A549 (cell line): ENCODE measurements around the gene PAGE4.

Experiments used
- EP300 ChIP-seq, 2 experiments: fragments of >200 bp; sonication (Bioruptor Twin); formaldehyde crosslinking; IDR thresholded peaks; 2 replicates in 1 of 2; 3 replicates in 1 of 2; pipeline ENCODE4 v1.6.1; 2016 to 2017
- POLR2A ChIP-seq: IDR thresholded peaks from 2 replicates; pipeline ENCODE4 v1.6.1; 2012; ENCODE audit warnings: mild to moderate bottlenecking, low read length
- TF ChIP-seq, protein P1 (sequence below): fragments of >200 bp; sonication (Bioruptor Twin); formaldehyde crosslinking; IDR thresholded peaks from 3 replicates; pipeline ENCODE4 v1.5.1; 2016

- TF ChIP-seq, protein P1, sequence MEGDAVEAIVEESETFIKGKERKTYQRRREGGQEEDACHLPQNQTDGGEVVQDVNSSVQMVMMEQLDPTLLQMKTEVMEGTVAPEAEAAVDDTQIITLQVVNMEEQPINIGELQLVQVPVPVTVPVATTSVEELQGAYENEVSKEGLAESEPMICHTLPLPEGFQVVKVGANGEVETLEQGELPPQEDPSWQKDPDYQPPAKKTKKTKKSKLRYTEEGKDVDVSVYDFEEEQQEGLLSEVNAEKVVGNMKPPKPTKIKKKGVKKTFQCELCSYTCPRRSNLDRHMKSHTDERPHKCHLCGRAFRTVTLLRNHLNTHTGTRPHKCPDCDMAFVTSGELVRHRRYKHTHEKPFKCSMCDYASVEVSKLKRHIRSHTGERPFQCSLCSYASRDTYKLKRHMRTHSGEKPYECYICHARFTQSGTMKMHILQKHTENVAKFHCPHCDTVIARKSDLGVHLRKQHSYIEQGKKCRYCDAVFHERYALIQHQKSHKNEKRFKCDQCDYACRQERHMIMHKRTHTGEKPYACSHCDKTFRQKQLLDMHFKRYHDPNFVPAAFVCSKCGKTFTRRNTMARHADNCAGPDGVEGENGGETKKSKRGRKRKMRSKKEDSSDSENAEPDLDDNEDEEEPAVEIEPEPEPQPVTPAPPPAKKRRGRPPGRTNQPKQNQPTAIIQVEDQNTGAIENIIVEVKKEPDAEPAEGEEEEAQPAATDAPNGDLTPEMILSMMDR: no peak
- TF ChIP-seq EP300 (IDR thresholded peaks at IDR 0.05) (no peak), POLR2A (no peak)
Observed at GRCh38 chrX:49848275-49848674, 19.2 kb downstream of the PAGE4 start.
